HEK293T (cell line): ENCODE data around the gene TBCA.

ENCODE experiments used
- ARNT ChIP-seq: fragments of 450-650 bp; IDR thresholded peaks from 2 replicates; pipeline ENCODE4 v1.6.1; 2017; ENCODE audit warnings: mild to moderate bottlenecking
- BHLHE40 ChIP-seq: fragments of 450-650 bp; IDR thresholded peaks from 2 replicates; pipeline ENCODE4 v1.6.1; 2016; ENCODE audit warnings: mild to moderate bottlenecking, moderate library complexity, borderline replicate concordance
- CTBP1 ChIP-seq: fragments of 450-650 bp; IDR thresholded peaks from 2 replicates; pipeline ENCODE4 v1.6.1; 2016; ENCODE audit warnings: borderline replicate concordance
- ELF4 ChIP-seq: fragments of 450-650 bp; IDR thresholded peaks from 2 replicates; pipeline ENCODE4 v1.6.1; 2017; ENCODE audit warnings: antibody characterized with exemption
- FOXK2 ChIP-seq: fragments of 450-650 bp; IDR thresholded peaks from 2 replicates; pipeline ENCODE4 v1.6.1; 2016; ENCODE audit warnings: mild to moderate bottlenecking
- FOXM1 ChIP-seq: fragments of 450-650 bp; IDR thresholded peaks from 2 replicates; pipeline ENCODE4 v1.6.1; 2017; ENCODE audit warnings: mild to moderate bottlenecking, borderline replicate concordance
- HDGF ChIP-seq: fragments of 450-650 bp; IDR thresholded peaks from 2 replicates; pipeline ENCODE4 v1.6.1; 2017; ENCODE audit warnings: antibody characterized with exemption, borderline replicate concordance
- LEF1 ChIP-seq: fragments of 450-650 bp; IDR thresholded peaks from 2 replicates; pipeline ENCODE4 v1.6.1; 2017; ENCODE audit warnings: mild to moderate bottlenecking, borderline replicate concordance
- NFRKB ChIP-seq: fragments of 450-650 bp; IDR thresholded peaks from 2 replicates; pipeline ENCODE4 v1.6.1; 2016; ENCODE audit warnings: mild to moderate bottlenecking, moderate library complexity
- PKNOX1 ChIP-seq: fragments of 450-650 bp; IDR thresholded peaks from 2 replicates; pipeline ENCODE4 v1.6.1; 2016
- SP1 ChIP-seq: fragments of 450-650 bp; IDR thresholded peaks from 2 replicates; pipeline ENCODE4 v1.6.1; 2017
- SUZ12 ChIP-seq: fragments of 450-650 bp; IDR thresholded peaks from 2 replicates; pipeline ENCODE4 v1.6.1; 2016; ENCODE audit warnings: mild to moderate bottlenecking
- TARDBP ChIP-seq: fragments of 450-650 bp; IDR thresholded peaks from 2 replicates; pipeline ENCODE4 v1.6.1; 2016
- ZNF384 ChIP-seq: fragments of 450-650 bp; IDR thresholded peaks from 2 replicates; pipeline ENCODE4 v1.6.1; 2016

- no peak for TF ChIP-seq HDGF
- TF ChIP-seq FOXM1: no peak
- no peak for TF ChIP-seq ELF4
- no peak for TF ChIP-seq TARDBP
- no peak for TF ChIP-seq CTBP1
- TF ChIP-seq SUZ12: no peak
- no peak for TF ChIP-seq NFRKB
- no peak for TF ChIP-seq BHLHE40
- no peak for TF ChIP-seq PKNOX1
- no peak for TF ChIP-seq ARNT
- TF ChIP-seq FOXK2: no peak
- TF ChIP-seq LEF1: no peak
- no peak for TF ChIP-seq SP1
- TF ChIP-seq ZNF384: no peak
Measured at GRCh38 chr5:77751328-77752023, 24.7 kb downstream of the TBCA start.
